ENCODE results near the gene EFR3B. TPM values are rescaled to one million over a fixed set of nuclear protein-coding genes. Genes with fewer than 3 reads are reported as not detected.

EFR3B gene
- total RNA-seq, 1 donor = under 0.01 TPM

DNA sequence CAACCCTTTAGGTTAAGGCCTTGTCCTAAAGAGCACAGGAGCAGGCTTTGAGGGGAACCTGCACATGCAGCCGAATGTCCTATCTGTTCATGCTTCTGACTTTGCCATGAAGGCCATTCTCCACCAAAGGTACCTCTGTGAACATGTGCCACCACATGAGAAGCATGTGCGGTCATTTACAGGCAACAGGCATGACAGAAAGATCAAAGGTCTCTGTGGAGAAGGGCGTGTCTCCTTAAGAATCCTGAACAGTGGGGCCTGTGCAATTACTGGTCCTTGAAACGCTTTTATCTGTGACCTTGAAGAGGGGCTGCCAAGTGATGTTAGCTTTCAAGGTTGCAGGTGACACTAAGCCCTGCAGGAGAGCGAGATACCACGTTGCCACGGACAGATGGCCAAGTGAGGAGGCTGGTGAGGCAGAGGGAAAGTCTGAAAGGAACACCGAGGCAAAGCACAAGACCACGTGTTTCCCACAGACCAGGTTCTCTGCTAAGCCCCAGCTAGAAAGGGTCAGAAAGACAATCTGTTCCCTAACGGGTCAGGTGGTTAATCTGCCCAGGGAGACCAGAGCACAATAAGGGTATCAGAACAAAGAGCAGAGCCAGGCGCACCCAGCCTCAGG, 146.0 kb downstream of the EFR3B start:
- no peak overlapping the region for H3K4me3 ChIP-seq (ENCODE audit: low read depth, low read length)
- DNase-seq (ENCODE audit: low read depth) = no peak
- TF ChIP-seq, protein P1, sequence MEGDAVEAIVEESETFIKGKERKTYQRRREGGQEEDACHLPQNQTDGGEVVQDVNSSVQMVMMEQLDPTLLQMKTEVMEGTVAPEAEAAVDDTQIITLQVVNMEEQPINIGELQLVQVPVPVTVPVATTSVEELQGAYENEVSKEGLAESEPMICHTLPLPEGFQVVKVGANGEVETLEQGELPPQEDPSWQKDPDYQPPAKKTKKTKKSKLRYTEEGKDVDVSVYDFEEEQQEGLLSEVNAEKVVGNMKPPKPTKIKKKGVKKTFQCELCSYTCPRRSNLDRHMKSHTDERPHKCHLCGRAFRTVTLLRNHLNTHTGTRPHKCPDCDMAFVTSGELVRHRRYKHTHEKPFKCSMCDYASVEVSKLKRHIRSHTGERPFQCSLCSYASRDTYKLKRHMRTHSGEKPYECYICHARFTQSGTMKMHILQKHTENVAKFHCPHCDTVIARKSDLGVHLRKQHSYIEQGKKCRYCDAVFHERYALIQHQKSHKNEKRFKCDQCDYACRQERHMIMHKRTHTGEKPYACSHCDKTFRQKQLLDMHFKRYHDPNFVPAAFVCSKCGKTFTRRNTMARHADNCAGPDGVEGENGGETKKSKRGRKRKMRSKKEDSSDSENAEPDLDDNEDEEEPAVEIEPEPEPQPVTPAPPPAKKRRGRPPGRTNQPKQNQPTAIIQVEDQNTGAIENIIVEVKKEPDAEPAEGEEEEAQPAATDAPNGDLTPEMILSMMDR (IDR thresholded peaks at IDR 0.05; ENCODE audit: insufficient read depth, low read depth, low read length) = no peak

DNA sequence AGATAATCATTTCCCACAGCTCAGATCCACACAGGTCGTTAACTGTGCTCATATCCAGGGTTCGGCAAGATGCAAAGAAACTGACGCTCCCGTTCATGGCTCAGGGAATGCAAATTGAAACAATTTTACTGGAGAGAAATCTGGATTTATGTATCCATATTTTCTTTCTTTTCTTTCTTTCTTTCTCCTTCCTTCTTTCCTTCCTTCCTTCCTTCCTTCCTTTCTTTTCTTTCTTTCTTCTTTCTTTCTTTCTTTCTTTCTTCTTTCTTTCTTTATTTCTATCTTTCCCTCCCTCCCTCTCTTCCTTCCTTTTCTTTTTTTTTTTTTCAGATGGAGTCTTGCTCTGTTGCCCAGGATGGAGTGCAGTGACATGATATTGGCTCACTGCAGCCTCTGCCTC, 146.5 kb downstream of the EFR3B start:
- H3K4me3 ChIP-seq (ENCODE audit: low read depth, low read length) = no peak overlapping the region
- no peak for DNase-seq (ENCODE audit: low read depth)
- TF ChIP-seq, protein P1 (IDR thresholded peaks at IDR 0.05; ENCODE audit: insufficient read depth, low read depth, low read length) = no peak

DNA sequence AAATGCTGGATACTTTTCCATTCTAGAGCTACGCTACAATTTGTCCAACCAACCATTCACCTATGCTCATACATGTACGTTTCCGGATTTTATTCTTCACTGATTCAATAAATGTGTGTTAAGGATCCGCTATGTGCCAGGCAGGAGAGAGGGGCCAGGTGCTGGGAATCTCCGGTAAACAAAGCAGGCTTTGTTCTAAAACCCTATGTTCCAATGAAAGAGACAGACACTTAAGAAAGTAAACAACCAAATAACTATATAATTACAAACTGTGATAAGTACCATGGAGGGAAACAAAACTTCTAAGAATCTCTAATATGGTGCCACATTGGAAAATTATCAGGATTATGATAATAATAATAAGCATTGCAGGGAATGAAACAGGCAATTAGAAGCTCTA, 148.7 kb downstream of the EFR3B start:
- DNase-seq (ENCODE audit: low read depth) = no peak
- TF ChIP-seq, protein P1 (IDR thresholded peaks at IDR 0.05; ENCODE audit: insufficient read depth, low read depth, low read length) = no peak
- no peak overlapping the region for H3K4me3 ChIP-seq (ENCODE audit: low read depth, low read length)

DNA sequence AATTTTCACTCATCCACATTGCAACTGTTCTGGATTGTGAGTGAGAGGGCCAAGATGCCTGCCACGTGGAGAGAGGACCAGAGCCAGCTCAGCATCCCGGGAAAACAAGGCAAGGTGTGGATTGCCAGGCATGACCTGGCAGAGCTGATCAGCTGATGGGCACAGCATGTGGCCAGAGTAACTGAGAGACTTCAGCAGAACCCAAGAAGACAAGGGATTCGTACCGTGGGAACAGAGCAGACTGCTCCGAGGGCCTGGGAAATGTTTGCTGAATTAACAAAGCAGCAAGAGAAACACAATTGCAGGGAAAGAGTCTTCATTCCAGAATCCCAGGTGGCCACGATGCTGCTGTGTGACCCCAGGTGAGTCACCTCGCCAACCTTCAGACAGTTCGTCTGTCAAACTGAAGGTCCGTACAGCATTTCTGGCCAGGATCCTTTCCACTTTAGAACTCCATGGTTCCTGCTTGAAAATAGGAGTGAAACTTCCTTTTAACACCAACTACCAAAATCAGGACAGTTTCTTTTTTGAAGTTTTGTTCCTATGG, 152.8 kb downstream of the EFR3B start:
- no peak overlapping the region for H3K4me3 ChIP-seq (ENCODE audit: low read depth, low read length)
- TF ChIP-seq, protein P1 (IDR thresholded peaks at IDR 0.05; ENCODE audit: insufficient read depth, low read depth, low read length) = no peak
- DNase-seq (ENCODE audit: low read depth) = no peak

DNA sequence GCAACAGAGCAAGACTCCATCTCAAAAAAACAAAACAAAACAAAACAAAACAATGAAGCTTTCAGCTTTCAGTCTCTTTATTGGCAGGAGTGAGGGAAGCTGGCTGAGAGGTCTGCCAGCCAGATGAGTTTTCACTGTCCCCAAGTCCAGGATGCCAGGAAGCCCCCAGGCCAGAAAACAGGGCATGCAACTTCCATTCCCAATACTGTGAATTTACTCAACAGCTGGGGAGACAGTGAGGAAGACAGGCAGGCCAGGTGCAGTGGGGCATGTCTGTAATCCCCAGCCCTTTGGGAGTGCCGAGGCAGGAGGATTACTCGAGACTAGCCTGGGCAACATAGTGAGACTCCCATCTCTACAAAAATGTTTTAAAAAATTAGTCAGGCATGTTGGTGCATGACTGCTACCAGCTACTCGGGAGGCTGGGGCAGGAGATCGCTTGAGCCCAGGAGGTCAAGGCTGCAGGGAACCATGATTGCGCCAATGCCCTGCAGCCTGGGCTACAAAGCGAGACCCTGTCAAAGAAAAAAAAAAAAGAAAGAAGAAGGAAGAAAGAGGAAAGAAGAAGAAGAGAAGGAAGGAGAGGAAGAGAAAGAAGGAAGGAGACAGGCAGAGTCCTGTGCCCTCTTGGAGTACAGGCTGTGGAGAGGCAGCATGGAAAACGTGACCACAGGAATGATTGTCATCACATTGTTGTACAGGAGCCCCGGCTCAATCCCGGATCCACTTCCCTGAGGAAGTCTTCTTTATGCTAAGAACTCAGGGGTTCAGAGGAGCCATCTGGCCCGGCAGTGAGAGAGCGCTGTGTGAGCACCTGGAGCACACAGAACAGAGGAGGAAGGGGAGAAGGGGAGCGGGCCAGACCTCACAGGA, 155.7 kb downstream of the EFR3B start:
- DNase-seq (ENCODE audit: low read depth) = peak; percentile 5
- H3K4me3 ChIP-seq (ENCODE audit: low read depth, low read length) = no peak overlapping the region
- TF ChIP-seq, protein P1 (IDR thresholded peaks at IDR 0.05; ENCODE audit: insufficient read depth, low read depth, low read length) = no peak

DNA sequence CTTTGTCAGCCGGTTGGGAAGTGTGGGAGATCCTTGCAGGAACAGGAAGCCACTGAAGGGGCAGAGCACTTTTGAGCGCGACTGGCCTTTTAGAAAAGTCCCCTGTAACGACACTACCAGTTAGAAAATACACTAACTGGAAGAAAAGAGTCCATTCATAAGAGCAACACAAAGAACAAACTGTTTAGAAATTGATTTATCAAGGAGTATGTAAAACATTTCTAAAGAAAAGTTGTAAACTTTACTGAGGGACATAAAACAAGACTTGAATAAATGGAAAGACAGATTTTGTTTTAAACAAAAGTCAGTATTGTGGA, 156.3 kb downstream of the EFR3B start:
- TF ChIP-seq, protein P1 (IDR thresholded peaks at IDR 0.05; ENCODE audit: insufficient read depth, low read depth, low read length) = no peak

More for the DNA sequence above, 156.3 kb downstream of the EFR3B start:
- H3K4me3 ChIP-seq (ENCODE audit: low read depth, low read length) = no peak overlapping the region
- no peak for DNase-seq (ENCODE audit: low read depth)

Data from fibroblast of villous mesenchyme (primary cell).